ENCODE measurements around the gene CASP14. TPM values are rescaled to one million over a fixed set of nuclear protein-coding genes. Genes with fewer than 3 reads are reported as not detected.
"Not testable (repeated sequence)": the region's sequence is repeated elsewhere in the genome, so short reads cannot be mapped to it uniquely, and the experiment has no call there.

CASP14 gene
- total and polyA plus RNA-seq, 12 donors = not detected

- ATAC-seq (no peak), DNase-seq (no peak)
- no peaks in the 10 kb centered on the region for H3K9me3 ChIP-seq
- TF ChIP-seq CTCF (IDR thresholded peaks at IDR 0.05) = no peak
- H3K4me1 ChIP-seq = no peaks in the 10 kb centered on the region
- intact Hi-C loops (cut with DNase I) = no loop called here
- WGBS, 2 donors = 55 to 60% methylated on average over 23 of the region's 23 CpGs
- H3K4me3 ChIP-seq = no peak overlapping the region
- peaks cover 0 to 51% (median 24%) of the 10 kb centered on the region in 7 donors for H3K27me3 ChIP-seq
- H3K27ac ChIP-seq = no peak overlapping the region
- H3K36me3 ChIP-seq = no peaks in the 10 kb centered on the region
Observed at GRCh38 chr19:15072930-15073647, 23.8 kb downstream of the CASP14 start.

GRCh38 chr19:15074371-15074770, 25.1 kb downstream of the CASP14 start:
- no peak for ATAC-seq
- no peak overlapping the region for H3K27ac ChIP-seq
- TF ChIP-seq CTCF (IDR thresholded peaks at IDR 0.05) = no peak
- intact Hi-C loops (cut with DNase I) = no loop called here
- WGBS, 2 donors = 60 to 66% methylated on average over 2 of the region's 2 CpGs
- H3K36me3 ChIP-seq = no peaks in the 10 kb centered on the region
- no peaks in the 10 kb centered on the region for H3K9me3 ChIP-seq
- peaks cover 0 to 50% (median 24%) of the 10 kb centered on the region in 7 donors for H3K27me3 ChIP-seq
- H3K4me1 ChIP-seq = no peaks in the 10 kb centered on the region
- no peak for DNase-seq
- H3K4me3 ChIP-seq = no peak overlapping the region

DNA sequence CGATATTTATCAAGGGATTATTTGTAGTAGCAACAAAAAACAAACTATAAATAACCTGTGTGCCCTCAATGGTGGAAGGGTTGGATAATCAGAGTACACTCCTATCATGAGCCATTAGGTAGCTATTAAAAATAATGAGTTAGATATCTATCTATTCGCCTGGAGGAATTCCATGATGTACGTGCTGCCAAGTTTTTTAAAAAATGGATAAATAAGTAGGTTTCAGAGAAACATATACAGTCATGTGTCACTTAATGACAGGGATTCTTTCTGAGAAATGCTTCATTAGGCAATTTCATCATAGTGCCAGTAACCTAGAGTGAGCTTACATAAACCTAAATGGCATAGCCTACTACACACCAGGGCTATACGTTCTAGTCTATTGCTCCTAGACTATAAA, 26.5 kb downstream of the CASP14 start:
- H3K36me3 ChIP-seq = no peaks in the 10 kb centered on the region
- H3K4me1 ChIP-seq = no peaks in the 10 kb centered on the region
- H3K4me3 ChIP-seq = no peak overlapping the region
- intact Hi-C loops (cut with DNase I) = no loop called here
- WGBS, 2 donors = 74 to 78% methylated on average over 4 of the region's 4 CpGs
- no peak for ATAC-seq
- TF ChIP-seq CTCF (IDR thresholded peaks at IDR 0.05) = no peak
- DNase-seq = no peak
- H3K27ac ChIP-seq = no peak overlapping the region
- H3K9me3 ChIP-seq = no peaks in the 10 kb centered on the region
- peaks cover 0 to 54% (median 26%) of the 10 kb centered on the region in 7 donors for H3K27me3 ChIP-seq

- intact Hi-C loops (cut with DNase I); ATAC-seq; H3K27ac ChIP-seq; H3K4me1 ChIP-seq; H3K4me3 ChIP-seq; H3K36me3 ChIP-seq; H3K9me3 ChIP-seq; DNase-seq: not testable (repeated sequence)
- 57% methylated on average over 4 of the region's 4 CpGs for WGBS, 2 donors
- H3K27me3 ChIP-seq = peaks cover 0 to 78% (median 48%) of the 10 kb centered on the region in 7 donors
Observed at GRCh38 chr19:15080002-15080401, 30.7 kb downstream of the CASP14 start.

GRCh38 chr19:15081911-15082310, 32.6 kb downstream of the CASP14 start, which contains the start of gene OR1I1:
TSS of gene OR1I1 (plus strand) at chr19:15082211. CDS start at chr19:15087066, 4,855 bp downstream.
- TF ChIP-seq CTCF (IDR thresholded peaks at IDR 0.05) = no peak
- Histone ChIP-seq H3K27ac (no peak within 1 kb of the TSS), H3K36me3 (no peaks in the 10 kb centered on the region), H3K4me3 (no peak within 1 kb of the TSS), H3K9me3 (no peaks in the 10 kb centered on the region), H3K4me1 (no peaks in the 10 kb centered on the region), H3K27me3 (peaks cover 0 to 77% (median 61%) of the 10 kb centered on the region in 7 donors)
- DNase-seq = no peak
- 58 to 61% methylated on average over 6 of the region's 6 CpGs for WGBS, 2 donors
- intact Hi-C loops (cut with DNase I) = no loop called here
- no peak for ATAC-seq

Measured in heart right ventricle (tissue), 16 donors.